Measurements from ENCODE around the gene ERC1.
"Not testable (repeated sequence)": the region's sequence is repeated elsewhere in the genome, so short reads cannot be mapped to it uniquely, and the experiment has no call there.

The ERC1 gene

DNA sequence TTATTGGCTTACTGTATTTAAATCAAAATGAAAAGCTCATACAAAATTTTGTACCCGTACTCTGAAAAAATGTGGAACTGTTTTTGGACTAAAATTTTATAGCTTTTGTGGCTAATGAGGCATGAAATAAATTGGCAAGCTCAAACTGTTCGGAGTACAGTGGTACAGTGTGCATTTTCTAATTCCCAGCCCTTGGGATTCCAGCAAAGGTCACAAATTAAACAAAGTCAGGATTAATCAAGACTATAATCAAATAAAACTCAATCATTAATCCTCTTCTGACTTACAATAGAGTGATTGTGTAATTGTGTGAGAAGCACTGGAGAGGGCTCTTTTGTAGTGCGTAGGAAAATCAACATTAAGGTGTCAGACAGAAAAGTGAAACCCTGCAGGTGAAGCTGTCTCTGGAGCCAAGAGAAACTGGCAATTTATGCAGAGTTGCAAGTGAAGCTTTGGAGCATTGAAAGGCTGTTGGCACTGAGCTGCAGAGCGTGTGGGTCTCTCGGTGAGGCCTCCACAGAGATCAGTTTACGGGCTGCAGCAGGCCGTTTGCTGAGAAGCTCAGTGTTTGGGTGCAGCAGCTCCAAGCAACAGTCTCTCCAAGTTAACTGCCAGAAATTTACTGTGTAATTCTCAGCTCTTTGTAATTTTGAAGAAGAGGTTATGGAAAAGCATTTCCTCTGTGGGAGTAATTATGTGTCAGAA lies 327.5 kb downstream of the ERC1 start:
- DNase-seq (ENCODE audit: low read depth in 2 of 2) = no peak

DNA sequence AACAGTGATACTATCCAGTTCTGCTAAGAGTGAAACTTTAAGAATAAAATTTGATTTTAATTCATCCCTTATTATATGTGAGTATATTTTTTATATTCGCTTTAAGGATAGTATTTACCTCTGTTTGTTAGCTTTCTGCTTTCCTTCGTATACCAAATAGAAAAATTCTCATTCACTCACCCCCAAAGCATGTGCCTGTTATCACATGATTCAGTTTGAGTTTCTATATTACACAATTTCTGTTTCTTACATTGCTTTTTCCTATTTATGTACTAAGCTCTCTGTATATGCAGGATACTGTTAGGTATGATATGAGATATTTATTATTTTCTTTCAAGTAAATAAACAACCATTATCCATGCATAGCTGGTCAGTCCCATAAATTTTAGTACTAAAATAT lies 328.2 kb downstream of the ERC1 start:
- no peak for DNase-seq (ENCODE audit: low read depth in 2 of 2)

DNA sequence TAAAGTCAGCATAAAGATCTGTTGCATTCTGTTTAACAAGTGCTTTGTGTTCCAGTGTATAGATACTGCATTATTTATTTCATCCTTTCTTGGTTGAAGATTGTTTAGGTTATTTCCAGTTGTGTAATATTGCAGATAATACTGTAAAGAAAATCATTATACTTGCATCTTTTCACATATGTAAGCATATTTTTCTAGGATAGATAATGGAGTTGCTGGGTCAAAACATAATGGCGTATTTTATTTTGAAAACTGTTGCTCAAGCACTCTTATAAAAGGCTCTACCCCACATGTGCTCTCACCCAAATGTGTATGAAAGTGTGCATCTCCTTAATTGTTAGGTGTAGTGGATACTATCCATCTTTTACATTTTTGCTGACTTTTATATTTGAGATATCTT lies 329.0 kb downstream of the ERC1 start:
- no peak for DNase-seq (ENCODE audit: low read depth in 2 of 2)

DNA sequence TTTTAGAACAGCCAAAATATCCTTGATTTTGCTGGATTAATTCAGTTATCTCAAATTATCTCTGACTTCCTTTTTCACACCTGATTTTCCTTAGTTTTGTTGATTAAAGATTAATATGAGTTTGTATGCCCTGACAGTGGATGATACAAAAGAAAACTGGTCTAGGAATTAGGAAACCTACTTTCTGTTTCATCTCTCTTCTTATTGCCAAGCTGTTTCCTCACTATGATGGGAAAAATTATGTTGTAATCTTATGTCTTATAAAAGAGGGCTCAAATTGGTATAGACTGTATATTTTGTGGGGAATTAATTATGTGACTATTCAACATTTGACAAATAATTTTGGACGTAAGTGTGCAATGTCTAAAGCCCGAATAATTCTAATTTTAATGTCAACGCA lies 331.8 kb downstream of the ERC1 start:
- no peak for DNase-seq (ENCODE audit: low read depth in 2 of 2)

DNA sequence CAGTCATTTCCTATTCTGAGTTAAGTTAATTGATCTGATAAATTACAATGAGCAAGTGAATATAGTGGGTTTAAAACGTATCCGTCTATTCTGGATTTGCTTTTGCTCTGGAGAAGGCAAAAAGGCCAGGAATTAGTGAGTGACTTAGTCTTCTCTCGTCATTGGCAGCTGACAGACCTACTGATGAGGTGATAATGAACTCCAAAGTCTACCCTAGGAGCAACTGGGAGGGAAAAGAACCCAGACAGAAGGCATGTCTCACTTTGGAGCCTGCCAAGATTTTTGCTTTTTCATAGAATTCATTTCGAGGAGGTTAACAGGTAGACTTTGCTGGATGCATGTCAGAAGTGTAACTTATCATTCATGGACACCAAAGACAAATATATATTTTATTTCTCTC lies 333.1 kb downstream of the ERC1 start:
- DNase-seq (ENCODE audit: low read depth in 2 of 2) = no peak

DNA sequence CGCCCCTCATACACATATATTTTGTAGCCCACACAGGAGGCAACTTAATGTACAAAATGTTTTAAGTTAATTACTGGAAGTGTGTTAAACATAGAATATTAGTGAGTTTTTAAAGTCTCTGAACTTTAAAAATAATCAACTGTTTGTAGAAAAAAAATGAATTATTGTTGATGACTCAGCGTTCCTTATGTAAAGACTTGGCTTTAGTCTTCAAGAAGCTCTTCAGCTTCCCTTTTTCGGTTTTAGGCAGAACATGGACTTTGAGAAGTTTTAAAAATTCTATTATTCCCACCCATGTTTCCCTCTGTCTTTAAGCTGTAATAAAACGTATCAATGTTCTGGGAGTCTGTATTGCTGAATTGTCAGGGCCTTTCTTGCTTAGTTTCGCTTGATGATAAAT lies 333.9 kb downstream of the ERC1 start:
- no peak for DNase-seq (ENCODE audit: low read depth in 2 of 2)

DNA sequence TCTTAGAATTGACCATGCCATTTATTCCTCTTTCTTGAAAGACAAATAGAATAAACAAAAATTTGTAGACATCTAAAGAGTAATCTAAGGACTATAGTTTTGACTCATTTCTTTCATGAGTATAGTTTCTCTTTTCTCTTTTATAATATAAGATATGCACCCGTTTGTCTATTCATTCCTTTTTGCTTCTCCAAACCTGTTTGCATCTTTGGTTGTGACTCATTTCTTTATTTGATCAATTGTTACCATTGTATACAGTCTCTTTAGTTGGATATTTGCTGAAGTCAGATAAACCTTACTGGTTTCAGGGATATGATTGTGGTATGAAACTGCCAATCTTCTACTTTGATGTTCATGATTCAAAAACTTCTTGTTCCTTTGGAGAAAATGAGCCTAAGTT lies 334.6 kb downstream of the ERC1 start:
- no peak for DNase-seq (ENCODE audit: low read depth in 2 of 2)

DNA sequence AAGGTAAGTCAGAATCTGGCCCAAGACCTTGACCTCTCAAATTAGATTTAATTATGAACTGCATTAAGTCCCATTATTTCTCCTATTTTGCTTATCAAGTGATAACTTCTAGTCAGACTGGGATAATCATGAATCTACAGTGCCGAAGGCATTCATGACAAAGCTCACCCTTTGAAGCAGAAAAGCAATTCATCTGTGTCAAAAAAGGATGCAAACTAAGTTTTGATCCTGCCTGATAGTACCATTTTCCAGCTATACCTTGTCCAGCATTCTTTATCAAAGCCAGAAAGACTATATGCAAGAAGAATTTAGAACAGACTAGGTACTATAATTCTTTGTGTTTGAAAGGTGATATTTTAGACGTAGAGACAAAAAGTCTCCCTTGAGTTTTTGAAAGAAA lies 335.2 kb downstream of the ERC1 start:
- no peak for DNase-seq (ENCODE audit: low read depth in 2 of 2)

DNA sequence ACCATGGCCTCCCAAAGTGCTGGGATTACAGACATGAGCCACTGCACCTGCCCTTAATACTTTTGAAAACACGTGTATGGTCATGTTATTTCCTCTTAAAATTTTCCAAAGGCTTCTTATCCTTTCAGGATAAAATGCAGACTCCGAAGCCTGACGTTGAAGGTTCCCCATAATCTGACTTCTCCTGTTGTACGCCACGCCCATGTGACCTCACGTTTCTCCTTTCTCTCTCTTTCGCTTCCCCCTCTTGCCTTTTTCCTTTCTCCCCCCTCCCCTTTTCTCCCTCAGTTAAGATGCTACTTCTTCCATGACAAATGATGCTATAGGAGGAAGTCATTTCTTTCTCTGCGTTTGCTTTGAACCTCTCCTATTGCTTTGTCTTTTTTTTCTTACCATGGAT lies 337.4 kb downstream of the ERC1 start:
- no peak for DNase-seq (ENCODE audit: low read depth in 2 of 2)

DNA sequence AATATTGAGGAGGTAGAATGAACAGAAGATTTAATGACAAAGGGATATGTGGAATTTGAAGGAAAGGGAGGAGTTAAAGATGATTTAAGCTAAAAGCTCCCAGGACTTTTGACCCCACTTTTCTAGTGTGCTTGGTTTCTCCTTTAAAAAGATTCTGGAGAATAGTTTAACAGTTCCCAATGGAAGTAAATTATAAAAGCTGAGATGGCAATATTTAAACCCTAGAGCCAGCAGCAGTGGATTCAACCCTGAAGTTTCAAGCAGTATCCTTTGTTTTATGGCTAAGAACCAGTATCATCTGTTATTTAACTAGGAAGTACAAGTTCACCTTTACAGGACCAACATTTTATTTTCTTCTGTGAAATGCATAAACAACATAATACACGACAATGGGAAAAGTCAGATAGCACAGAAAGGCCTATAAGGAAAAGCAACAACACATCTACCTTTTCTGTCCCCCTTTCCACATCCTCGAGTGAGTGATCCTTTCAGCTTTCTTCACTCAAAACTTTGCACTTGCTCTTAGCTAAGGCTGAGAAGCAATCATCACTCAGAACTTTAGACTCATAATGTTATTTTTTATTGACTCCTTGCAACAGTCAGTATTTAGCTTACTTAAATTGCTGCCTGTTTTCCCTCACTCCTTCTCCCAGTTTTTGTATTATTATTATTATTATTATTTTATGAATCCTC lies 338.9 kb downstream of the ERC1 start:
- DNase-seq (ENCODE audit: low read depth in 2 of 2) = no peak

DNA sequence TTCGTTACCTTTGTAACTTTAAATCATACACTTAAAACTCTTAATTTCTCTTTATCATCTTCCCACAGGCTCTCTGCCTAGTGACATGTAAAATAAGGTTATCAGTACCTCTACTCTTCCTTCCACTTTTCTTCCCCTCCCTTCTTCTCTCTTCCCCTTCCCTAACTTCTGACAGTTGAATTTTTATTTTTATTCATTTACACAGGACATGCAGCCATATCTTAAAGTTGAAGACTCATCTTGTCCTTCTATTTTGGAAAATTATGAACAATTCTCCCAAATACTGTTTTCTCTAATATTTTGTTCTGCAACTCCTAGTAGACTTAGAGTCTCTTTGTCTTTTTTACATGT lies 339.4 kb downstream of the ERC1 start:
- no peak for DNase-seq (ENCODE audit: low read depth in 2 of 2)

DNA sequence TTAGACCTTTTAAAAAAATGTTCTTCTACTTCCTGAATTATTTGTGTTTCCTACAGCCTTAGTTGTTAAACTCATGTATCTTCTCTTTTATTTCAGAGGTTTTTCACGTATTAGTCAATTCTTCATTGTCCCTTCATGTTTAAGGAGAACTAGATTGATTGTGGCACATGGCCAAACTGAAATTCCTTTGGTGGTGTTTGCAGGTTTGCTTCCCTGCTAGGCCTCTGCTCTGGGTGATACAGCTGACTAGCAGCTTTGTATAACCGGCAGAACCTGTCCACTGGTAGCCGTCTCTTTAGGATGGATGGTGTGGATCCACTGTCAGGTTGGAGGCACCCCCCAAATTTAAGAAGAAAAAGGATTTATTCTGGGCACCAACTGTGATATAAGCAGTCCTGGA lies 341.3 kb downstream of the ERC1 start:
- DNase-seq (ENCODE audit: low read depth in 2 of 2) = no peak

DNA sequence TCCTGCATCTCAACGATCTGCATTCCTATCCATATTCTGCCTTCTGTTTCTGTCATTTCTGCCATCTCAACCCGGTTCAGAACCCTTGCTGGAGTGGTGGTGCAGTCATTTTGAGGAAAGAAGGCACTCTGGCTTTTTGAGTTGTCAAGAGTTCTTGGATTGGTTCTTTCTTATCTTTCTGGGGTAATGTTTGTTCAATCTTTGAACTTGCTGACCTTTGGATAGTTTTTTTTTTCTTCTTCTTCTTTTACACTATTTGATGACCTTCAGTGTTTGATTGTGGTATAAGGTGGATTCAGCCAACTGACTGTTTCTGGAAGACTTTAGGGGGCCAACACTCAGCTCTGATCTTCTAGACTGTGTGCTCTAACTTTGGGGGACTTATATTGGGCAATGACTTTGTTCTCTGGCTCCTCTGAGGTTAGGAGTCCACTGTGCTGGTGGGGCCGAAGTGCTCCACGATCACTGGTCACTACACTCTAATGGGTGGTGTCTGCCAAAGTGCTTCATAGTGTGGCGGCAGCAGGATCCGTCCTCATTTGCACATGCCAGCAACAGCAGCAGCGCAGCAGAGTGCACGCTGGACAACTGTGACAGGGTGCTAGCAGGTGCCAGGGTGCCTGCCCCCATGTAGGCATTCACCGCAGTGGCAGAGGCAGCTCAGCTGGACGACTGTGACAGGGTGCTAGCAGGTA lies 347.6 kb downstream of the ERC1 start:
- no peak for DNase-seq (ENCODE audit: low read depth in 2 of 2)

DNA sequence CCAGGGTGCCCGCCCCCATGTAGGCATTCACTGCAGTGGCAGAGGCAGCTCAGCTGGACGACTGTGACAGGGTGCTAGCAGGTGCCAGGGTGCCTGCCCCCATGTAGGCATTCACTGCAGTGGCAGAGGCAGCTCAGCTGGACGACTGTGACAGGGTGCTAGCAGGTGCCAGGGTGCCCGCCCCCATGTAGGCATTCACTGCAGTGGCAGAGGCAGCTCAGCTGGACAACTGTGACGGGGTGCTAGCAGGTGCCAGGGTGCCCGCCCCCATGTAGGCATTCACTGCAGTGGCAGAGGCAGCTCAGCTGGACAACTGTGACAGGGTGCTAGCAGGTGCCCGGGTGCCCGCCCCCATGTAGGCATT lies 348.1 kb downstream of the ERC1 start:
- DNase-seq (ENCODE audit: low read depth in 2 of 2) = not testable (repeated sequence)

DNA sequence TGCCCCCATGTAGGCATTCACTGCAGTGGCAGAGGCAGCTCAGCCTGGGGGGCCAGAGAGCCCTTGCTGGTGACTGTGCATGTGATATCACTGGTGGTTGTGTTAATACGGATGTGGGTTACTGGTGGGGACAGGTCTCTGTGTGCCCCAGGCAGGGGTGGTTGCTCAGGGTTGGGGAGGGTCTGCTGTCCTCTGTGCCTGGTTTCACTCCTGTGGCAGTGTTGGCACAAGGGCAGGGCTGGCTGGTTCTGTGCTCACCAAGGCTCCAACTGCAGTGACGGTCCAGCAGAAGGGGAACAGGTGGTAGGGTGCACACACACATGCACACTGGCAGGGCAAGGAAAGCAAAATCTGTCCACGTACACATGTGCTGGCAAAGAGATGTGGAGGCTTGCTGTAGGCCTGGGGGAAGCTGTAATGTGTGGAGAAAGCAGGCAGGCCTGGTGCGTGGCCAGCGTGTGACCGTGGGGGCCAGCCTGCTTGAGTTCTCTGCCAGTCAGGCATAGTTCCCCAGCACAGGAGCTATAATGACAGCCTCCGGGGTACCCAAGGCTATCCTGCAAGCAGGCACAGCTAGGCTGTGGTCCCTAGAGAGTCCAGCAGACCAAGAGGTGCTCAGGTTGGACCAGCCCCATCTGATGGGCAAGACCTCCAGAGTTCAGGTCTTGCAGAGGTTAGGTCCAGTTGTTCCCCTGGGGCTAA lies 348.7 kb downstream of the ERC1 start:
- DNase-seq (ENCODE audit: low read depth in 2 of 2) = no peak

DNA sequence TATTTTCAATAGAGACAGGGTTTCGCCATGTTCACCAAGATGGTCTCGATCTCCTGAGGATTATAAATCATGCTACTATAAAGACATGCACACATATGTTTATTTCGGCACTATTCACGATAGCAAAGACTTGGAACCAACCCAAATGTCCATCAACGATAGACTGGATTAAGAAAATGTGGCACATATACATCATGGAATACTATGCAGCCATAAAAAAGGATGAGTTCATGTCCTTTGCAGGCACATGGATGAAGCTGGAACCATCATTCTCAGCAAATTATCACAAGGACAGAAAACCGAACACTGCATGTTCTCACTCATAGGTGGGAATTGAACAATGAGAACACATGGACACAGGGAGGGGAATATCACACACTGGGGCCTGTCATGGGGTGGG lies 350.2 kb downstream of the ERC1 start:
- not testable (repeated sequence) for DNase-seq (ENCODE audit: low read depth in 2 of 2)

DNA sequence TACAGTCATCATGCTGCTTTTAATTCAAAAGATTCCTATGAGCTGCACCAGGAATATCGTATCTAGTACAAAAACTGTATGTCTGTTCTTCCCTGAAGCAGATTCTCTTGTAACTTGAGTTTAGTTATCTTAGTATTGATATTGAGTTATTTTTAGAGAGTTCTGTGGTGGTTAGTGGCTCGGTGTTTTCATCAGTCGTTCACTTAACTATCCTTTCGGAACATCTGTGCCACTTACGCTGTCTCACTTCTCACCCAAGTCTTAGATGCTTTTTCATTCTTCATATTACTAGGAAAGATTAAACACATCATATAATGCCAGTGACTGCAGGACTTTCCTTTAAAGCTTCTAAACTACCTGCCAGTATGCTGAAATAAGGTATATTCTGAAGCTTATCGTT lies 352.4 kb downstream of the ERC1 start:
- no peak for DNase-seq (ENCODE audit: low read depth in 2 of 2)

DNA sequence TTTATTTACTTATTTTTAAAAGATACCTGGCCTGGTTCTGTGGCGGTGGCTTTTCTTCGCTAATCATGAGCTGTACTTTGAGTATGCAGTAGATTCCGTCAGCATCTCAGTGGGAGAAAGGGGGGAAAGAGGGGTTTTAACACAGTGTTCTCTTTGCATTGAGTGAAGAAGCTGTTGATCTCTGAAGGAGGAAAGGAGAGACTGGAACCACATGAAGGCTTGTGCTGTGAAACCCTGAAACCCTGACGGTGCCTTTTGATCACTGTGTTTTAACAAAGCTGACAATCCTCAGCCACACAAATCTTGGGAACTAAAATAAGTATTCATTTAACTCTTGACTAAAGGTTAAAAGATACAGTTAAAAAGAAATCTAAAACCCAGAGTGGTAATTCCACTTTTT lies 353.2 kb downstream of the ERC1 start:
- no peak for DNase-seq (ENCODE audit: low read depth in 2 of 2)

DNA sequence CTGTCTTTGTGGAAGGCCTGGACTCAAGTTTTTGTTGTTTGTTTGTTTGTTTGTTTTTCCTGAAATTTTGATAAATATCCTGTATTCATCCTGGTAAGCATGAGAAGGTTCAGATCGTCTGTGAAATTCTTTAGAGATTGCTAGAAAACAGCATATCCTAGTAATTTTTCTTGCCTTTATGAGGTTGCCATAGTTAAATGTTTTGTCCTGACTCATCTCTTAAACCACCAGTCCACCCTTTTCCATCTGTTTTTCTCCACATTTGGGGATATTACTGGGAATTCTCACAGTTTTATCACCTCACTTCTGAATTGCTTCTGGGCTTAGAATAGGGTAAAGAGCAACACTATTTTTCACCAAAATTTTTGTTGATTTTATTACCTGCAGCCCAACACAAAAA lies 355.1 kb downstream of the ERC1 start:
- no peak for DNase-seq (ENCODE audit: low read depth in 2 of 2)

DNA sequence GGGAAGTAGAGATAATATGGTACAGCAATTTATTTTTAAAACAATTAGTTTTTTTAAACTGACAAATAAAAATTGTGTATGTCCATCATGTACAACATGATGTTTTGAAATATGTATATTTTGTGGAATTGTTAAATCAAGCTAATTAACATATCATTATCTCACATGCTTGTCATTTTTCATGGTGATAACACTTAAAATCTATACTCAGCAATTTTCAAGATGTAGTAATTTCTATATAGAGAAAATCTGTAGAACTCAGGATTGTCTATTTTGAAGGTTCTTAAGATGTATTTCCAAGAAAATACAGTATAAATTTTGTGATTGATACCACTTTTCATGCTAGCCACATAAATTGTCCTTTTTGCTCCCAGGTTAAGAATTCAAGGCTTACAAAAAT lies 356.3 kb downstream of the ERC1 start:
- no peak for DNase-seq (ENCODE audit: low read depth in 2 of 2)

DNA sequence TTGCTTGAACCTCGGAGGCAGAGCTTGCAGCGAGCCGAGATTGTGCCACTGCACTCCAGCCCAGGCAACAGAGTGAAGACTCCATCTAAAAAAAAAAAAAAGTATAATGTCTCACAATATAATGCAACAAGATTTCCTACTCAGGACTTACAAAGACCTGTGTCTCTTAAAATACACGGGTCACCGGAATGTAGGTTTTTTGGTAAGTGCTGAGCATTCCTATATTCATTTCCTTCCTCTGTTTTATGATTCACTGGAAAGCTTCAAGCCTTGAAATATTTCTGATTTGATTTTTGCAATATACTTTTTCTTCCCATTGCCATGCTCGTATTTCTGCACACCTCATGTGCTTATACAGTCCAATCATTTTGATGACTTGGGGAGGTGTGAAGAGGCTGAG lies 357.6 kb downstream of the ERC1 start:
- DNase-seq (ENCODE audit: low read depth in 2 of 2) = no peak

DNA sequence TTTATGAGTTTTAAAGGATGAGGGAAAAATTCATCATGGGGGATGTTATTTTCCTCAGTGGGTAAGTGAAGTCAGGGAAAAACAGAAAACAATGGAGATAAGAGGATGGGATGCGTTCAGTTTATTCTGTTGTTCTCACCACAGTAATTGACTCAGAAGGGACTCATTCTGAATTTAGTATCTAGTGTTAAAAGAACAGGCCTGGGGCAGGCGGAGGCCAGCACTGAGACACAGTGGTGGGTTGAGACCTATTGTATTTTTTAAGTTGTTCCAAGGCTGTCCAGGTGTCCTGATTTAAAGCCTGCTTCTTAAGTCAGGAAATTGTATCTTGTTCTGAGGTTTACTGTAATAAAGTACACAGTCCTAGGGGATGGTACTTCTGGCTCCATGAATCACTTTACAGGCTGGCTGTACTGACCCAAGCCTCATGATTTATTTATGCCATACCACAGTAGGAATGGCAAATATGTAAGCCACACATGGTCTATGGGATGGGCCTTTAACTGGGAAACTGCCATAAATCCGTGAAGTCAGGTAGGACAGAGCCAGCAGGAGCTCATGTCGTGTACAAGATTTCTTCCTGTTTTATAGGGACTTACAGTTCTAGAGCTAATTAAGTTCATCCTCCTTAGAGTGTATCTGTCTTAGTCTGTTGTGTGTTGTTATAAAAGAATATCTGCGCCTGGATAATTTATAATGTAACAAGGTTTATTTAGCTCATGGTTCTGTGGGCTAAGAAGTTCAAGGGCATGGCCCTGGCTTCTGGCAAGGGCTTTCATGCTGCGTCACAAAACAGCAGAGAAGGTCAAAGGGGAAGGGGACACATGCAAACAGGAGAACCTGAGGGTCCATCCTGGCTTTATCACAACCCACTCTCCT lies 359.3 kb downstream of the ERC1 start:
- no peak for DNase-seq (ENCODE audit: low read depth in 2 of 2)
